ENCODE results near the gene DMTF1. TPM values are rescaled to one million over a fixed set of nuclear protein-coding genes. Genes with fewer than 3 reads are reported as not detected.

DMTF1 gene
- total and polyA plus RNA-seq, 2 of the 4 experiments (the other 2 are of a cell fraction) = 59.0 to 69.0 TPM

DNA sequence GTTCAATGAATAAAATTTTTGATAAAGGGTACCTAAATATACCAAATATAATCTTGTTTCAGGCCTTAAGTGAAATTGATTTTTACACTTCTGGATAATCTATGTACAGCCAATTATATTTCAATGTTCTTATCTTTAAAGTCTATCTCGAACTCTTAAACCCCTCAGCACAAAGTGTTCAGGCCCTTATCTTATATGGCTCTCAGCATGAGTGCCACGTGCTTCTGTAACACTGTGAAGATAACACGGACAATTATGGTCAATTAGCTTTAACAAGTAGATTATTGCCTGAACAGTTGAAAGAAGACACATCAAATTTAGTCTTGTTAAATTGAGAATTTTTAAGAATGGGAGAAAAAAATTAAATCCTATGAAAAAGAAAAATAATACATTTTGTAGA, 40.4 kb upstream of the DMTF1 start:
- no peak overlapping the region for H2AK5ac ChIP-seq (ENCODE audit: low read depth, low read length)
- in situ Hi-C loops (cut with MboI; ENCODE audit: low sequenced_read_pairs) = no loop called here
- H4K91ac ChIP-seq (ENCODE audit: insufficient read depth, low read depth, low read length) = no peak overlapping the region
- no peak for DNase-seq
- no peak overlapping the region for H3K9ac ChIP-seq (ENCODE audit: low read depth, low read length)
- no peak overlapping the region for H3K4ac ChIP-seq (ENCODE audit: low read depth, low read length)
- no peak overlapping the region for H2BK5ac ChIP-seq (ENCODE audit: low read depth, low read length, poor library complexity, severe bottlenecking)
- no peak overlapping the region for H3K18ac ChIP-seq (ENCODE audit: low read depth, low read length)
- H3K4me1 ChIP-seq (ENCODE audit: control insufficient read depth, insufficient read depth, low read length) = no peaks in the 10 kb centered on the region
- H2BK15ac ChIP-seq (ENCODE audit: low read depth, low read length) = no peak overlapping the region
- H4K20me1 ChIP-seq (ENCODE audit: insufficient read depth, low read length) = no peaks in the 10 kb centered on the region
- intact Hi-C loops (cut with micrococcal nuclease) = no loop called here
- no peak overlapping the region for H2AFZ ChIP-seq (replicated peaks; ENCODE audit: low read length, poor library complexity)
- ChIA-PET POLR2A (ENCODE audit: unreplicated experiment) (no interaction called here), CTCF (no interaction called here)
- H3K9me3 ChIP-seq (ENCODE audit: control insufficient read depth, insufficient read depth, low read length) = no peaks in the 10 kb centered on the region
- no peak overlapping the region for H3K27ac ChIP-seq (ENCODE audit: insufficient read depth, low read length)
- no peak overlapping the region for H4K5ac ChIP-seq (ENCODE audit: low read depth, low read length)
- no peak for TF ChIP-seq MAFK (IDR thresholded peaks at IDR 0.05; ENCODE audit: low read depth, low read length)
- no peak for TF ChIP-seq BHLHE40 (IDR thresholded peaks at IDR 0.05; ENCODE audit: low read depth, low read length)
- TF ChIP-seq CEBPB (IDR thresholded peaks at IDR 0.05; ENCODE audit: low read depth, low read length) = no peak
- no peak for TF ChIP-seq POLR2A (IDR thresholded peaks at IDR 0.05; ENCODE audit: low read depth, low read length)
- TF ChIP-seq ELK1 (IDR thresholded peaks at IDR 0.05; ENCODE audit: borderline replicate concordance, low read depth, low read length) = no peak
- no peak for TF ChIP-seq MAZ (IDR thresholded peaks at IDR 0.05; ENCODE audit: borderline replicate concordance, low read depth, low read length)
- no peak for TF ChIP-seq RFX5 (IDR thresholded peaks at IDR 0.05; ENCODE audit: low read depth, low read length)
- no peak for TF ChIP-seq SMC3 (IDR thresholded peaks at IDR 0.05; ENCODE audit: low read depth, low read length)
- no peak for TF ChIP-seq RAD21 (IDR thresholded peaks at IDR 0.05; ENCODE audit: low read length)
- no peak for TF ChIP-seq CTCF (conservative IDR thresholded peaks at IDR 0.05; ENCODE audit: low read depth, low read length)
- no peak for TF ChIP-seq CHD1 (IDR thresholded peaks at IDR 0.05; ENCODE audit: low read depth, low read length)
- TF ChIP-seq, protein P1, sequence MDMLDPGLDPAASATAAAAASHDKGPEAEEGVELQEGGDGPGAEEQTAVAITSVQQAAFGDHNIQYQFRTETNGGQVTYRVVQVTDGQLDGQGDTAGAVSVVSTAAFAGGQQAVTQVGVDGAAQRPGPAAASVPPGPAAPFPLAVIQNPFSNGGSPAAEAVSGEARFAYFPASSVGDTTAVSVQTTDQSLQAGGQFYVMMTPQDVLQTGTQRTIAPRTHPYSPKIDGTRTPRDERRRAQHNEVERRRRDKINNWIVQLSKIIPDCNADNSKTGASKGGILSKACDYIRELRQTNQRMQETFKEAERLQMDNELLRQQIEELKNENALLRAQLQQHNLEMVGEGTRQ (IDR thresholded peaks at IDR 0.05; ENCODE audit: low read depth, low read length) = no peak
- no peak overlapping the region for H2AK9ac ChIP-seq (replicated peaks; ENCODE audit: low read depth, low read length, poor library complexity)
- no peak overlapping the region for H3K56ac ChIP-seq (ENCODE audit: extremely low read depth, insufficient read depth, low read length)
- no peak overlapping the region for H3K23ac ChIP-seq (ENCODE audit: low read depth, low read length)
- no peak overlapping the region for H2BK20ac ChIP-seq (ENCODE audit: low read depth, low read length)
- no peak overlapping the region for H3K14ac ChIP-seq (replicated peaks; ENCODE audit: low read depth, low read length)
- H3K4me2 ChIP-seq (ENCODE audit: low read depth, low read length) = no peak overlapping the region
- no peaks in the 10 kb centered on the region for H3K36me3 ChIP-seq (ENCODE audit: control insufficient read depth, insufficient read depth, low read length)
- no peak for ATAC-seq (ENCODE audit: low read depth)
- H3K79me1 ChIP-seq (ENCODE audit: low read depth in 1 of 2, low read length in 2 of 2) = no peaks in the 10 kb centered on the region
- no CpG with 5 or more reads among the region's 3 CpGs for WGBS, 2 experiments (ENCODE audit: extremely low coverage in 2 of 2, insufficient read length in 1 of 2)
- dilution Hi-C loops (cut with HindIII; ENCODE audit: low sequenced_read_pairs, unreplicated experiment) = no loop called here
- no peaks in the 10 kb centered on the region for H3K27me3 ChIP-seq (ENCODE audit: control insufficient read depth, insufficient read depth, low read length)
- no peak overlapping the region for H2BK120ac ChIP-seq (ENCODE audit: low read depth, low read length)
- BruUV-seq (replicated peaks) = no TSS peak
- no peaks in the 10 kb centered on the region for H3K9me1 ChIP-seq (ENCODE audit: insufficient read depth, low read length)
- H3K4me3 ChIP-seq (ENCODE audit: insufficient read depth, low read depth, low read length) = no peak overlapping the region
- H4K8ac ChIP-seq (ENCODE audit: low read depth in 2 of 2, low read length in 2 of 2) = no peak overlapping the region

Data from IMR-90 (cell line).